Measurements from ENCODE around the gene MRPL20.

GRCh38 chr1:1361233-1361981 is 45.7 kb downstream of the MRPL20 start:
- no peak for TF ChIP-seq CTCF (IDR thresholded peaks at IDR 0.05)
- no peak for TF ChIP-seq RAD21 (IDR thresholded peaks at IDR 0.05; ENCODE audit: low read length)

Data from SK-N-SH (cell line).